ENCODE results near the gene USPL1.

- no peak for TF ChIP-seq POLR2A (IDR thresholded peaks at IDR 0.05)
- TF ChIP-seq CTCF (IDR thresholded peaks at IDR 0.05): no peak
Measured at GRCh38 chr13:30585748-30586262, 31.9 kb upstream of the USPL1 start.

Measured in esophagus squamous epithelium (tissue), 4 donors.